Endothelial cell of umbilical vein (primary cell): ENCODE results near the gene CCSER2. TPM values are rescaled to one million over a fixed set of nuclear protein-coding genes. Genes with fewer than 3 reads are reported as not detected.

Experiments
- BruUV-seq: library from RNA; stranded (reverse); fragments of 400-500 nt; replicated peaks from 2 replicates; lab custom pipeline; 2021; lab: Mats Ljungman, UMichigan
- CTCF ChIA-PET: fragments of 300-600, 350-600 bp; sonication (Branson Sonifier 250); formaldehyde crosslinking; loops from one replicate; lab custom pipeline; 2021; ENCODE audit warnings: antibody characterized with exemption, inconsistent platforms; lab: Charles Lee
- POLR2A ChIA-PET: fragments of 300-600, 350-600 bp; sonication (Branson Sonifier 250); formaldehyde crosslinking; loops from one replicate; lab custom pipeline; 2021; ENCODE audit warnings: antibody characterized with exemption, inconsistent platforms; lab: Charles Lee
- DNase-seq: peaks from one replicate; pipeline ENCODE4 v3.0.0-alpha.2; 2011; ENCODE audit warnings: low read depth, low spot score
- FAIRE-seq: peaks from 2 replicates; lab custom pipeline; 2011; peaks lifted over from hg19 to GRCh38; lab: Jason Lieb, UNC
- H2AFZ ChIP-seq: 2 replicates; pipeline ENCODE4 v1.6.0; 2012; ENCODE audit warnings: low read depth, low read length, control low read depth, inconsistent platforms
- H3K27ac ChIP-seq: 2 replicates; pipeline ENCODE4 v1.5.1; 2011; ENCODE audit warnings: low read depth, mild to moderate bottlenecking, control low read depth, low read length, moderate library complexity; ENCODE audit not compliant: insufficient read depth
- H3K27me3 ChIP-seq, 2 experiments: 2 replicates each; pipeline versions ENCODE4 v1.6.0 to v1.6.1; 2011; ENCODE audit warnings: low read length in 2 of 2, mixed read lengths in 1 of 2; ENCODE audit not compliant: control insufficient read depth in 2 of 2, insufficient read depth in 2 of 2
- H3K36me3 ChIP-seq, 2 experiments: 2 replicates in 1 of 2; 3 replicates in 1 of 2; pipeline ENCODE4 v1.5.1; 2011; ENCODE audit warnings: low read length in 2 of 2, mild to moderate bottlenecking in 1 of 2, moderate library complexity in 1 of 2; ENCODE audit not compliant: control insufficient read depth in 2 of 2, insufficient read depth in 2 of 2; ENCODE audit errors: extremely low read depth in 1 of 2
- H3K4me1 ChIP-seq: 3 replicates; pipeline ENCODE4 v1.5.1; 2011; ENCODE audit warnings: mild to moderate bottlenecking, low read length; ENCODE audit not compliant: control insufficient read depth, insufficient read depth; ENCODE audit errors: extremely low read depth
- H3K4me2 ChIP-seq: 2 replicates; pipeline ENCODE4 v1.6.1; 2011; ENCODE audit warnings: low read length, control low read depth, mixed read lengths; ENCODE audit not compliant: insufficient read depth
- H3K4me3 ChIP-seq, 3 experiments: fragments of 200-600 bp in 1 of 3; sonication (generic), shearing (Covaris generic) in 1 of 3; replicated peaks in 1 of 3; 2 replicates each; pipeline ENCODE4 v1.5.1; 2011 to 2016; ENCODE audit warnings: control low read depth in 3 of 3, low read length in 3 of 3, mild to moderate bottlenecking in 2 of 3, inconsistent platforms in 1 of 3, low read depth in 1 of 3, moderate library complexity in 1 of 3; ENCODE audit not compliant: insufficient read depth in 1 of 3
- H3K79me2 ChIP-seq: 2 replicates; pipeline ENCODE4 v1.6.0; 2012; ENCODE audit warnings: low read length, inconsistent platforms; ENCODE audit not compliant: control insufficient read depth, insufficient read depth
- H3K9ac ChIP-seq: replicated peaks from 2 replicates; pipeline ENCODE3; 2011; ENCODE audit warnings: low read length, control low read depth; ENCODE audit not compliant: insufficient read depth; ENCODE audit errors: extremely low read depth
- H3K9me1 ChIP-seq: replicated peaks from 3 replicates; pipeline ENCODE4 v1.6.0; 2011; ENCODE audit warnings: mild to moderate bottlenecking, low read length; ENCODE audit not compliant: control insufficient read depth, insufficient read depth; ENCODE audit errors: extremely low read depth
- H3K9me3 ChIP-seq: replicated peaks from 2 replicates; pipeline ENCODE4 v1.5.1; 2012; ENCODE audit warnings: low read length, inconsistent platforms; ENCODE audit not compliant: control insufficient read depth, insufficient read depth
- H4K20me1 ChIP-seq: replicated peaks from 2 replicates; pipeline ENCODE3; 2011; ENCODE audit warnings: mild to moderate bottlenecking, low read length; ENCODE audit not compliant: control insufficient read depth, insufficient read depth; ENCODE audit errors: extremely low read depth
- GATA2 ChIP-seq: IDR thresholded peaks from 2 replicates; pipeline ENCODE4 v1.7.0; 2011; ENCODE audit warnings: low read depth, mild to moderate bottlenecking, moderate library complexity, mixed read lengths, low read length; ENCODE audit not compliant: insufficient read length, insufficient read depth
- JUN ChIP-seq: IDR thresholded peaks from 2 replicates; pipeline ENCODE4 v1.6.1; 2011; ENCODE audit warnings: borderline replicate concordance, low read depth; ENCODE audit not compliant: insufficient read length, insufficient read depth
- MYC ChIP-seq: IDR thresholded peaks from one replicate; pipeline ENCODE4 v1.6.1; 2011; ENCODE audit warnings: mild to moderate bottlenecking, low read depth, low read length
- dilution Hi-C: fragments of 300-500 bp; cut with MboI; formaldehyde crosslinking; loops from one replicate; pipeline ENCODE4 v1.15.0; 2019; ENCODE audit warnings: low sequenced_read_pairs; ENCODE audit not compliant: extremely low pct_ligation_motif_present
- intact Hi-C: fragments of 100-400 bp; cut with micrococcal nuclease; formaldehyde crosslinking; loops from one replicate; pipeline ENCODE4 v1.10.0; 2022
- polyA plus RNA-seq, 4 experiments: library from polyadenylated mRNA; depleted of rRNA in 3 of 4; stranded (reverse) in 3 of 4; unstranded in 1 of 4; fragments of >200 nt; gene quantifications; 2 replicates each; pipeline versions ENCODE4 v1.2.1 to v1.2.3, GENCODE V29; 2011 to 2012; ENCODE audit warnings: missing spikeins in 1 of 4
- total RNA-seq: library from RNA; stranded (reverse); gene quantifications from 2 replicates; pipeline ENCODE4 v1.2.3, GENCODE V29; 2021
- TF ChIP-seq, protein P1 (sequence below): IDR thresholded peaks from 2 replicates; pipeline ENCODE4 v1.6.1; 2011; ENCODE audit not compliant: insufficient read depth, insufficient read length
- TF ChIP-seq, protein P2 (sequence below), 2 donors: IDR thresholded peaks; 1 replicate in 1 of 2; 2 replicates in 1 of 2; pipeline ENCODE4 v1.5.1; 2011; ENCODE audit warnings: low read length in 2 of 2, mild to moderate bottlenecking in 2 of 2, moderate library complexity in 2 of 2, control low read depth in 1 of 2, inconsistent platforms in 1 of 2, low read depth in 1 of 2; ENCODE audit not compliant: insufficient read depth in 1 of 2; ENCODE audit errors: extremely low read depth in 1 of 2

CCSER2 gene
- total and polyA plus RNA-seq, 2 donors (not counting 3 experiments of a cell fraction or from before 2014, with no cell fraction given), result 14.5 to 49.3 TPM

DNA sequence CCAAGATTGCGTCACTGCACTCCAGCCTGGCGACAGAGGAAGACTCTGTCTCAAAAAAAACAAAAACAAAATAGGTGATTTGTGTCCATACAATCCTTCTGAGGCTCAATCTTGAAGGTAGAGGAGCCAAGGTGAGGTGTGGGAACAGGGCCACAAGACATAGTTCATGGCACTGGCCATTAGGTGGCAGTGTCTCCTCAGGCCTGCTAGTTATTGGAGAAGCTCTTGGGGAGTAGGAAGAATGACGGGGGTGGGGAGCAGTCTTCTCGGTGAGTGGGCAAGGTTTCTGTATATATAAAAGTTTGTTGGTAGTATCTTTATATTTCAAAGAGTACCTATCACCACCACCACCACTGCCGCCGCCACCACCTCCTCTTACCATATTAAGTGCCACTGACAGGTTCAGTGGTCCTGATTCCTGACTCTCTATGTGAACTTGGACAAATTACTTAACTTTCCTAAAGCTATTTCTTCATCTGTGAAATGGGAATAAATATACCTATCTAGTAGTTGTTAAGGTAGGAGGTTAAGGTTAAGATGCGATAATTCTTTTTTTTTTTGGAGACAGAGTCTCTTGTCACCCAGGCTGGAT, 24.0 kb downstream of the CCSER2 start:
- intact Hi-C loops (loop anchor here (1.0 kb wide), 2 partner anchors 85 to 185 kb away; no protein-coding TSS in a partner anchor), dilution Hi-C loops (no loop called here)
- TF ChIP-seq MYC (no peak), JUN (no peak), GATA2 (no peak)
- TF ChIP-seq, protein P1, sequence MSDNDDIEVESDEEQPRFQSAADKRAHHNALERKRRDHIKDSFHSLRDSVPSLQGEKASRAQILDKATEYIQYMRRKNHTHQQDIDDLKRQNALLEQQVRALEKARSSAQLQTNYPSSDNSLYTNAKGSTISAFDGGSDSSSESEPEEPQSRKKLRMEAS, result no peak
- TF ChIP-seq, protein P2, sequence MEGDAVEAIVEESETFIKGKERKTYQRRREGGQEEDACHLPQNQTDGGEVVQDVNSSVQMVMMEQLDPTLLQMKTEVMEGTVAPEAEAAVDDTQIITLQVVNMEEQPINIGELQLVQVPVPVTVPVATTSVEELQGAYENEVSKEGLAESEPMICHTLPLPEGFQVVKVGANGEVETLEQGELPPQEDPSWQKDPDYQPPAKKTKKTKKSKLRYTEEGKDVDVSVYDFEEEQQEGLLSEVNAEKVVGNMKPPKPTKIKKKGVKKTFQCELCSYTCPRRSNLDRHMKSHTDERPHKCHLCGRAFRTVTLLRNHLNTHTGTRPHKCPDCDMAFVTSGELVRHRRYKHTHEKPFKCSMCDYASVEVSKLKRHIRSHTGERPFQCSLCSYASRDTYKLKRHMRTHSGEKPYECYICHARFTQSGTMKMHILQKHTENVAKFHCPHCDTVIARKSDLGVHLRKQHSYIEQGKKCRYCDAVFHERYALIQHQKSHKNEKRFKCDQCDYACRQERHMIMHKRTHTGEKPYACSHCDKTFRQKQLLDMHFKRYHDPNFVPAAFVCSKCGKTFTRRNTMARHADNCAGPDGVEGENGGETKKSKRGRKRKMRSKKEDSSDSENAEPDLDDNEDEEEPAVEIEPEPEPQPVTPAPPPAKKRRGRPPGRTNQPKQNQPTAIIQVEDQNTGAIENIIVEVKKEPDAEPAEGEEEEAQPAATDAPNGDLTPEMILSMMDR (IDR thresholded peaks at IDR 0.05; ENCODE audit: extremely low read depth in 1 of 2, insufficient read depth in 1 of 2, low read depth in 1 of 2, low read length in 2 of 2), result peak; percentile 66 to 78
- no peaks in the 10 kb centered on the region for H3K9me3 ChIP-seq
- no peaks in the 10 kb centered on the region for H3K36me3 ChIP-seq
- H3K4me2 ChIP-seq, result no peak overlapping the region
- no peaks in the 10 kb centered on the region for H3K9me1 ChIP-seq
- peaks cover 7% of the 10 kb centered on the region for H3K4me1 ChIP-seq
- FAIRE-seq, result peak; percentile 85
- peaks cover 44% of the 10 kb centered on the region for H3K79me2 ChIP-seq
- H3K27ac ChIP-seq, result no peak overlapping the region
- BruUV-seq, result no TSS peak
- H3K27me3 ChIP-seq, result no peaks in the 10 kb centered on the region
- no peak overlapping the region for H3K9ac ChIP-seq
- peak; percentile 63 for DNase-seq
- POLR2A ChIA-PET, result interaction anchor here (1.0 kb wide), 1 partner anchor 24 kb away, joined by 3 read pairs; no protein-coding TSS in a partner anchor
- H2AFZ ChIP-seq, result no peak overlapping the region
- no peak overlapping the region for H3K4me3 ChIP-seq
- CTCF ChIA-PET, result interaction anchor here (0.5 to 4.8 kb wide), 33 partner anchors 9 to 188 kb away, joined by 3 to 46 read pairs (median 4); partner anchors contain the start of gene CCSER2
- H4K20me1 ChIP-seq, result peaks cover 3% of the 10 kb centered on the region
